ENCODE measurements around the gene LUM.

DNA sequence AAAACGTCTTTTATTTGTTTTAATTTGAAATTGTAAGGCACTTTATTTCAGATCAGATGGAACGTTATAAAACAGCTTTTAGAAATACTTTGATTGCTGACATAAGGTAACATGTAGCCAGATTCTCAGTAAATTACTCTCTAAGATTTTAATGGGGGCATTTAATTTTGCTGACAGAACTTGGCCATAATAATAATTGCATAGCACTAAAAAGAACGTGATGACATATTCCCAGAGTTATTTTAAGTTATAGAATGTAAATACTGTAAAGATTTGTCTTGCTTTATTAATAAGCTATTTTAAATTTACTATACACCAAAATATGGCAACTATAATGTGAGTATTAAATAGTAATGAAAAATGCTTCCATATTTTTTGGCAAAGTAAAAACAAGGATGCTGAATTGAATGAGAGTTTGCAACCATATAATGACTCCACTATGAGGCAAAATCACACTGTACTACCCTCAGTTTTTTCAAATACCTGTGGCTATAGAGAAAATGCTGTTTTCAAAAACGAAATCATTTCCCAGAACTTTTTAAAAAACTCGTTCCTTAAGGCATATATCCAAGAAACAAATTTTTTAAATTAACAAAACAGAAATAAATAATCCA lies 876 bp downstream of the LUM start:
- no peak for TF ChIP-seq POLR2A (IDR thresholded peaks at IDR 0.05)
- TF ChIP-seq EP300 (IDR thresholded peaks at IDR 0.05): no peak
- TF ChIP-seq, protein P1, sequence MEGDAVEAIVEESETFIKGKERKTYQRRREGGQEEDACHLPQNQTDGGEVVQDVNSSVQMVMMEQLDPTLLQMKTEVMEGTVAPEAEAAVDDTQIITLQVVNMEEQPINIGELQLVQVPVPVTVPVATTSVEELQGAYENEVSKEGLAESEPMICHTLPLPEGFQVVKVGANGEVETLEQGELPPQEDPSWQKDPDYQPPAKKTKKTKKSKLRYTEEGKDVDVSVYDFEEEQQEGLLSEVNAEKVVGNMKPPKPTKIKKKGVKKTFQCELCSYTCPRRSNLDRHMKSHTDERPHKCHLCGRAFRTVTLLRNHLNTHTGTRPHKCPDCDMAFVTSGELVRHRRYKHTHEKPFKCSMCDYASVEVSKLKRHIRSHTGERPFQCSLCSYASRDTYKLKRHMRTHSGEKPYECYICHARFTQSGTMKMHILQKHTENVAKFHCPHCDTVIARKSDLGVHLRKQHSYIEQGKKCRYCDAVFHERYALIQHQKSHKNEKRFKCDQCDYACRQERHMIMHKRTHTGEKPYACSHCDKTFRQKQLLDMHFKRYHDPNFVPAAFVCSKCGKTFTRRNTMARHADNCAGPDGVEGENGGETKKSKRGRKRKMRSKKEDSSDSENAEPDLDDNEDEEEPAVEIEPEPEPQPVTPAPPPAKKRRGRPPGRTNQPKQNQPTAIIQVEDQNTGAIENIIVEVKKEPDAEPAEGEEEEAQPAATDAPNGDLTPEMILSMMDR (IDR thresholded peaks at IDR 0.05): no peak
